ENCODE data around the gene BCL11A.

The BCL11A gene

GRCh38 chr2:60461421-60462108, 91.9 kb downstream of the BCL11A start:
- DNase-seq (ENCODE audit: low spot score): no peak

GRCh38 chr2:60460577-60461420, 92.7 kb downstream of the BCL11A start:
- DNase-seq (ENCODE audit: low spot score): no peak

GRCh38 chr2:60459851-60460250, 93.6 kb downstream of the BCL11A start:
- DNase-seq (ENCODE audit: low spot score): no peak

DNA sequence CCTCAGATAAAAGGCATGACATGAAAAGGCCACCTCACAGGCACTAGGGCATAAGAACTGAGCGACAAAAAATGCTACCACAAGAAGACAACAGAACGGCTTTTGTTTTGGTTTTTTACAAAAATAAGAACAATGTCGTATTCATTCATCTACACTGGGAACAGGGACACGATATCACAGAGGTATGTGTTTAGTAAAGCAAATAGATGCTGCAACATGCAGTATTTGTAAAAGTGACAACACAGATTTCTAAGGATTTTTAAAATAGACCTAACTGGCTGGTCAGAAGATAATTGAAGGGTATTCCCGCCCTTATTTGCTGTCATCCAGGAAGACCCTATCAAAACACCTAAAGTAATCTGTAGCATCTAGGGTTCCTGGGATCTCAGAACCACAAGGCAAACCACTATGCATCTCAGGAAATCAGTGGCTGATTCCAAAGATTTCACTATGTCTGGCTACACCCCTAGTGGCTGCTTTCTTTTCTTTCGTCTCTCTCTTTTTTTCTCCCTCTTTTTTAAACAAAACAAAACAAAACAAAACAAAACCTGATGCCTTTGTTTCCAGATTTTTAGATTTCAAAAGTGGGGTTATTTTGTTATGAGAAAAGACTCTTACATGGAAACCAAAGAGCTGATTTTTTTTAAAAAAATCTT, 97.2 kb downstream of the BCL11A start:
- no peak for DNase-seq (ENCODE audit: low spot score)

- DNase-seq (ENCODE audit: low spot score): no peak
These were observed 99.6 kb downstream of the BCL11A start for GRCh38 chr2:60453872-60454271.

GRCh38 chr2:60453301-60453700, 100.2 kb downstream of the BCL11A start:
- DNase-seq (ENCODE audit: low spot score): no peak

DNA sequence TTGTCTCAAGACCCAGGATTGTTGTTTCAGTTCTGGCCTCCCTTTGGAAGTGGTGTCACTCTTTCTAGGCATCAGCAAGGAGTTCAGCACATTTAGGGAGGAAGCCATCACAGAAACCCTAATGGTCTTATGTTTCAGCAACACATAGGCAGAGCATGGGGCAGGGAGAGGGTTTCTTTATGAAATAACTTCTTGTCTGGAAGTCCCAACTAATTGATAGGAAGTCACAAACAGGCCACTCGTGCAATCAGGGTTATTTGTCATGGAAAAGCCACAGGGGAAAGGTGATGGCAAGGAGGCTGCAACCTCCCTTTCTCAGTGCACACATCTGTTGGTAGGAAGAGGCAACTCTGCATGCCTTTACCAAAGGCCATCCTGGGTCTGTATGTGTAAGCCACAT, 103.0 kb downstream of the BCL11A start:
- DNase-seq (ENCODE audit: low spot score): no peak

DNA sequence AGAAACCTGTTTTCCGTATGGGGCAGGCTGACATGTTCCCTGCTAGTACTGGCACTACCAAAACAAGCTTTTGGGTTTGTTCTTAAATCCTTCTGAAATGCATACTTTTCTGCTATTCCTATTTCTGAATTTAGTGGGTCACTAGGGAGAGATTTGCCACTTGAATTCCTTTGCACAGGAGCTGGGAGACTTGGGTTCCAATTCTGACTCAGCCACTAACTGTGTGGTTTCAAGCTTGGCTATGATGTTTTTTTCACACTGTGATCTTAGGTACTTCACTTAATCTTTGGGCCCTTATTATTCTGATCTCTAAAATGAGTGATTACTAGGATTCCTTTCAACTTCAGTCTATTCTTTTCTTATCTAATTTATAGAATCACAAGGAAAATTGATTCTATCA, 105.5 kb downstream of the BCL11A start:
- DNase-seq (ENCODE audit: low spot score): no peak

DNA sequence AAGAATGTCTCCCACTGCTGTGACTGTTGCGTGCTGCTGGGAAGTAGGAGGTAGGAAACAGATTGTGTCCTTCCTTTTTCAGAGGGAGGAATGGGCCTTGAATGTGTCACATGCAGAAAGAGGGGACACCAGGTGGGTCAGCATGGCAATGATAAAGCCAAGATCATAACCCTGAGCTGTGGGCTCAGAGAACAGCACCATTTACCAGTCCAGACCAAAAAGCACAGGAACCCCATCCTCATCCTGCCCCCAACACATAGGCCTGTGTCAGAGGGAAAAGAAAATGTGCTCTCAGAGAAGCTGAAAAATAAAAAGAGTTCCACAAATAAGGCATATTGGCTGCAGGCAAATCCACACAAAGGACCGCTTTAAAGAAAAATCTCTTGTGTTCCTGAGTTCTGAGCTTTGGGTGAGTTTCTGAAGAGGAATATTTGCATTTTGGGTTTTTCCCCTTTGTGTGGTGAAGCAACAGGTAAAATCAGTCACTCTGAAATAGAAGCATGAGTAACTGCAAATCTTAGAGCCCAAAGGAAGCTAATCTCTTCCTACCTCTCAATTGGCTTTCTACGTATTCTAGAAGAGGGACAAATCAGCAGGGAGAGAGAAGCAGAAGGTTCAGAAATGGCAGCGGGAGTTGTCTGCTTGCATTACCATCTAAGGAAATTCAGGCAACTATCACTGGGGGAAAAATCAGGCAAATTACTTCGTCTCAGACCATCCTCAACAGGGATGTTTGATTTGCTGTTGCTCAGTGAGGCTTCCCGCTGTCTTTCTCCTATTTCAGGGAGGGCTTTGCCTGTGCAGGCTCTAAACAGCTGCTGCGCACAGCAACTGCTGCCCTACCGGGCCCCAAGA, 106.8 kb downstream of the BCL11A start:
- no peak for DNase-seq (ENCODE audit: low spot score)

GRCh38 chr2:60445684-60446179, 107.7 kb downstream of the BCL11A start:
- DNase-seq (ENCODE audit: low spot score): no peak

- no peak for DNase-seq (ENCODE audit: low spot score)
These were observed 110.8 kb downstream of the BCL11A start for GRCh38 chr2:60442608-60443007.

DNA sequence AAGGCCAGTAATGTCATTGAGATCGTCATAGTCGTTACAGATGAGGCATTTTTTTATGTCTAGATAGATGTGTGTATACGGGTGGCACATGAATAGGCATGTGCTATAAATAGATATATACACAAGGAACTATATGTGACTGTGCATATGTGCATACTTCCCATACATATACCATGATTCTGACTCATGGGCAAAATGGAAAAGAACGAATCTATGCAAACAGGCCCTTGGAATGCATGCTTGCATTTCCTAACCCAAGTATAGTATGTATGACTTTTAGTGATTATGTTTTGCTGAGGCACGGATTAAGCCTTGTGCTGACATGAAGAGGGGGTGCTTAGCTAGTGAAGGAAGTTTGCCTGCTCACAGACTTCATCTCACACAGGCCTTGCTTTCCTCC, 111.7 kb downstream of the BCL11A start:
- no peak for DNase-seq (ENCODE audit: low spot score)

GRCh38 chr2:60440767-60441163, 112.7 kb downstream of the BCL11A start:
- no peak for DNase-seq (ENCODE audit: low spot score)

DNA sequence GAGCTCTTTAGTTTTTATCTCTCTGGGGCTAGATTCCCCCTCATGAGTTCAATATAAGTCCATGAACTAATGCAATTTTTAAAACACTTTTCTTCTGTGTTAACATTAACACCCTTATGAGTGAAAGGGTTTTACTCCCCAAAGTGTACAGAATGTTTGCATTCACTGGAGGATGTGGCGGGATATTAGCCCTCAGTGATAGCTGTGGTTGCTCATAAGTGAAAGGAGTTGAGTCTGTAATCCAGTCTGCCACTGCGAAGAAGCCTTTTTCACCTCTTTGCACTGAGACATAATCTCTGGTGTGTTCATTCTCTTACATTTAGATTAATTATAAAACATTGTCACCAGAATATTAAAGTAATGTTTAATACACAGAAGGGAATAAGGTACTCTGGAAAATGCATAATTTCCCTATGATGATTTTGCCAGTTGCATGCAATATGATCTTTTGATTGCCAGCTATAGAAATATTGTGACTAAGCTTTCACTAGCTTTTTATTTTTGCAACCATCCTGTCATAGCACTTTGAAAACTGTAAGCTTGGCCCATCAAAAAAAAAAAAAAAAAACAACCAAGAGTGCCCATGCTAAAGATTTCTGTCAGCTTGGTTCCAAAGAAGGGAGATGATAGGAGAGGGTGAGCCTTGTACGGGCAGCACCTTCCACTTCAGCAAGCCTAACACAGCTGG, 113.2 kb downstream of the BCL11A start:
- DNase-seq (ENCODE audit: low spot score): no peak

- DNase-seq (ENCODE audit: low spot score): no peak
These were observed 114.1 kb downstream of the BCL11A start for GRCh38 chr2:60439219-60439974.

GRCh38 chr2:60438653-60439052, 114.8 kb downstream of the BCL11A start:
- no peak for DNase-seq (ENCODE audit: low spot score)

DNA sequence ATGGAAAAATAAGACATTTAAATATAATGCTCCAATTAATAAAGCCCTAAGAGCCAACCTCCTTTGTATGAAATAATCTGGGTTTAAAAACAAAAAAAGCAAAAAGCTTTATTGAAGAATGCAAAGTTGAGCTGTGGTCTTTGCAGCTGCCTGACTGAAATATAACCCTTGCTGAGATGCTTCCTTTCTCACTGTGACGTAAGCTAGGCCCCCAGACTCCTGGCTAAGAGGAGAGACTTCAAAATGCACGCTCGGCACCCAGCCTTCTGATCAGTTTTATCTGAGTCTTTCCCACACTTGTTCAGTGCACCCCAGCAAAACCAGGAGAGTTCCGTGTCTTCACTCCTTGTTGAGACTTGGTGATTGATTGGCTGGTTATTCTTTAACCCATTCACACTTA, 115.3 kb downstream of the BCL11A start:
- no peak for DNase-seq (ENCODE audit: low spot score)

- DNase-seq (ENCODE audit: low spot score): no peak
These were observed 116.3 kb downstream of the BCL11A start for GRCh38 chr2:60437080-60437696.

DNA sequence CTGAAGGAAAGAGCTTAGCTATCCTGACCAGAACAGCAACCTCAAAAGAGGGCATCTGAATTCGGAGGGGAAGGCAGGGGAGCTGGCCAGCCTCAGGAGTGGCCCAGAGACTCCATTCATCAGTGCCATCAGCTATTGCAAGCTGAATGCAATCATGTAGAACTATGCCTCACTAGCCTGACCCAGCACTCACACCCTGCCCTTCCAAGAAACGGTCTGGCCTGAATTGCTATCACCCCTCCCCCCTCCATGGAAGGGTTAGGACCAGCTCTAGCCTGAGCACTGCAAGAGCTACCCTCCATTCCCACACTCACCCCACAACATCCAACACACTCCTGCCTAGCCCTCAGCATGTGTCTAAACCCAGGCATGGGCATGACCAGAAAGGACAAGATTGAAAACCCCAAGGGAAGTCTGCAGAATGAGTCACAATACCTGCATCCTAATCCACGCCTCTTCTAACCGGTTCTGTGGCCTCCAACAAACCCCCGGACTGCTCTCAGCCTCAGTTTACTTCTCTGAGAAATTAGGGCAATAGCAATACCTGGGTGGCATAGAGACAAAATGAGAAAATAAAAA, 120.3 kb downstream of the BCL11A start:
- no peak for DNase-seq (ENCODE audit: low spot score)
